HG03045 (cell line): Measurements from ENCODE around the gene HSD3B1.
"Not testable (repeated sequence)": the region's sequence is repeated elsewhere in the genome, so short reads cannot be mapped to it uniquely, and the experiment has no call there.

Experiments used
- ATAC-seq: cut with Tn5 transposase; IDR thresholded peaks from one replicate; pipeline ENCODE4 v1.9.1; 2021; ENCODE audit warnings: mild to moderate bottlenecking, moderate library complexity; ENCODE audit not compliant: unreplicated experiment

HSD3B1 gene

DNA sequence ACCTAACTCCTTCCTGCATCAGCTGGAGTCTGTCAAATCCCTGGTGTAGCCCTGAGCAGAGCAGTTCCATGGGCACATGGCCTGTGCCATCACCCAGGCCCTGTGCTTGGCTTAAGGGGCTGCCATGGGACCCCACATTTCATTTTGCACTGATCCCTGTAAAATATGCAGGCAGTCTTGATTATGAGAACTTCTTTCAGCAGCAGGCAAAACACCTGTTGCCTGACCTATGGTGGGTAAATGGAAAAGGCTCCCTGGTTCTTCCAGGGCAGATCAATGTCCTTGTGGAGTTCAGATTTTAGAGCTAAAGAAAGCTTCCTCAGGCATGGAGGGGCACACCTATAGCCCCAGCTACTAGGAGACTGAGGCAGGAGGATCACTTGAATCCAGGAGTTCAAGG, 44.2 kb downstream of the HSD3B1 start:
- ATAC-seq, result no peak

- not testable (repeated sequence) for ATAC-seq
Measured at GRCh38 chr1:119552656-119553055, 45.6 kb downstream of the HSD3B1 start.

GRCh38 chr1:119553302-119554071, 46.5 kb downstream of the HSD3B1 start:
- not testable (repeated sequence) for ATAC-seq

GRCh38 chr1:119554183-119554582, 47.2 kb downstream of the HSD3B1 start:
- no peak for ATAC-seq

DNA sequence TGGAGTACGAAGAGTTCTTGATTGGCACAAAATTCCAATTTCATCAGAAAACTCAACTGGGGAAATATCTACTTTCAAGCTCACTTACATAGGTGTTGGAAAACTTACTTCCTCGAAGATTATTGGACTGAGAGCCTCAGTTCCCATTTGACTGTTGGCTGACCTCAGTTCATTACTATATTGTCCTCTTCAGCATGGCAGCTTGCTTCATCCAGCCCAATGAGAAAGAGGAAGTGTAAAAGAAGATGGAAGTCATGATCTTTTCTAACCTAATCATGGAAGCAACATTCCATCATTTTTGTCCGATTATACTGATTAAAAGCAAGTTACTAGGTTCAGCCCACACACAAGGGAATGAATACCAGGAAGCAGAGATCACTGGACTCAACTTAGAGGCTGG, 49.4 kb downstream of the HSD3B1 start:
- no peak for ATAC-seq

- not testable (repeated sequence) for ATAC-seq
Measured at GRCh38 chr1:119560402-119560801, 53.4 kb downstream of the HSD3B1 start.

DNA sequence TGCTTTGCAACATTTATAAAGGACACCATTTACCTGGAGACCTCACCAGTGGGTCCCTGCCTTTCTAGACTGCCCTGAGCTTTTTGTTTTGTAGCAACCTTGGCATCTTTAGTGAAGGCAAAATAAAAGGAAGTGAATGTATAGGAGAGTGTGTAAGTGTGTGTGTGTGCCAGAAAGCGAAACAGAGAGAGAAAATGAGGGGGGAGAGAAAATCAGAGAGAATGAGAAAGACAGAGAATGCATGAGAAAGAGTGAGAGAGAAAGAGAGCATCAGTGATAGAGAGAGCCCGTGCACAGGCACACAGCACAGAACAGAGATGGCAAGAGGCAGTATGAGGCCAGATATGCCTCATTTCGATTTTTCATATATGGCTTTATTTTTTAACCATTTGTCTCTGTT, 57.5 kb downstream of the HSD3B1 start:
- no peak for ATAC-seq
